Activated B cell treated with CpG ODN at 0.5 μM for 24 hours (primary cell): ENCODE measurements around the gene ECT2L. TPM values are rescaled to one million over a fixed set of nuclear protein-coding genes. Genes with fewer than 3 reads are reported as not detected.

ENCODE experiments used
- ATAC-seq: fragments of 200-7000 bp; cut with Tn5 transposase; one replicate; pipeline ENCODE4 v1.10.0; 2021; ENCODE audit warnings: low read depth, mild to moderate bottlenecking, moderate library complexity
- CTCF ChIA-PET: fragments of 350-600 bp; sonication (Branson Sonifier 250); formaldehyde crosslinking; loops from one replicate; lab custom pipeline; 2021; ENCODE audit warnings: antibody characterized with exemption; lab: Charles Lee
- POLR2A ChIA-PET: fragments of 350-600 bp; sonication (Branson Sonifier 250); formaldehyde crosslinking; loops from one replicate; lab custom pipeline; 2021; ENCODE audit warnings: antibody characterized with exemption; lab: Charles Lee
- DNase-seq: peaks from one replicate; pipeline ENCODE4 v3.0.0; 2022
- H3K27ac Mint-ChIP-seq: one replicate; pipeline ENCODE4 v1.8.0; 2020; ENCODE audit warnings: mixed read lengths
- H3K27me3 Mint-ChIP-seq: one replicate; pipeline ENCODE4 v1.8.0; 2021; ENCODE audit warnings: mixed read lengths
- H3K36me3 Mint-ChIP-seq: one replicate; pipeline ENCODE4 v1.8.0; 2021; ENCODE audit warnings: low read depth, mixed read lengths
- H3K4me1 Mint-ChIP-seq: one replicate; pipeline ENCODE4 v1.8.0; 2021; ENCODE audit warnings: mixed read lengths
- H3K4me3 Mint-ChIP-seq: one replicate; pipeline ENCODE4 v1.8.0; 2020; ENCODE audit warnings: mild to moderate bottlenecking, mixed read lengths
- H3K9me3 Mint-ChIP-seq: one replicate; pipeline ENCODE4 v1.8.0; 2020; ENCODE audit warnings: mixed read lengths
- intact Hi-C: fragments of 100-400 bp; cut with micrococcal nuclease; formaldehyde crosslinking; loops from one replicate; pipeline ENCODE4 v1.15.1; 2024
- total RNA-seq: library from RNA; stranded (reverse); gene quantifications from 2 replicates; pipeline ENCODE4 v1.2.3, GENCODE V29; 2022
- TF ChIP-seq, protein P1 (sequence below): fragments of 200-600 bp; IDR thresholded peaks from one replicate; pipeline ENCODE4 v1.8.0; 2022; ENCODE audit warnings: antibody characterized with exemption, mild to moderate bottlenecking

The ECT2L gene
- total RNA-seq, 1 donor from 2014 or later, result not detected

DNA sequence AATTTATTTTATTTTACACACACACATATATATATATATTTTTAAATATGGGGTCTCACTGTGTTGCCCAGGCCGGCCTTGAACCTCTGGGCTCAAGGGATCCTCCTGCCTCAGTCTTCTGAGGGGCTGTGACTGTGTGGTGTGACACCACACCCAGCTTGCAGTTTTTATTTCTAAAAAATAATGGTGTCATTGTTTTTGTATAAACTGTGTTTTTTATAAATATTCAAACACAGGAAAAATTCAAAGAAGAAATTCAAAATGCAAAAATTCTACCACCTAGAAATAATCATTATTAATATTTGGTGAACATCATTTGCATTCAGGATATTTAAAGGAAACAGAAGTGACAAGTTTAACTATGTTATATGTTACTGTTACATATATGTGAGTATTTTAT is 19.2 kb upstream of the ECT2L start:
- H3K9me3 Mint-ChIP-seq, result no peaks in the 10 kb centered on the region
- ChIA-PET POLR2A (interaction anchor here (0.7 kb wide), 1 partner anchor 24 kb away, joined by 3 read pairs; no protein-coding TSS in a partner anchor), CTCF (no interaction called here)
- TF ChIP-seq, protein P1, sequence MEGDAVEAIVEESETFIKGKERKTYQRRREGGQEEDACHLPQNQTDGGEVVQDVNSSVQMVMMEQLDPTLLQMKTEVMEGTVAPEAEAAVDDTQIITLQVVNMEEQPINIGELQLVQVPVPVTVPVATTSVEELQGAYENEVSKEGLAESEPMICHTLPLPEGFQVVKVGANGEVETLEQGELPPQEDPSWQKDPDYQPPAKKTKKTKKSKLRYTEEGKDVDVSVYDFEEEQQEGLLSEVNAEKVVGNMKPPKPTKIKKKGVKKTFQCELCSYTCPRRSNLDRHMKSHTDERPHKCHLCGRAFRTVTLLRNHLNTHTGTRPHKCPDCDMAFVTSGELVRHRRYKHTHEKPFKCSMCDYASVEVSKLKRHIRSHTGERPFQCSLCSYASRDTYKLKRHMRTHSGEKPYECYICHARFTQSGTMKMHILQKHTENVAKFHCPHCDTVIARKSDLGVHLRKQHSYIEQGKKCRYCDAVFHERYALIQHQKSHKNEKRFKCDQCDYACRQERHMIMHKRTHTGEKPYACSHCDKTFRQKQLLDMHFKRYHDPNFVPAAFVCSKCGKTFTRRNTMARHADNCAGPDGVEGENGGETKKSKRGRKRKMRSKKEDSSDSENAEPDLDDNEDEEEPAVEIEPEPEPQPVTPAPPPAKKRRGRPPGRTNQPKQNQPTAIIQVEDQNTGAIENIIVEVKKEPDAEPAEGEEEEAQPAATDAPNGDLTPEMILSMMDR, result no peak
- H3K4me1 Mint-ChIP-seq, result peaks cover 18% of the 10 kb centered on the region
- ATAC-seq (no peak), DNase-seq (no peak)
- H3K27ac Mint-ChIP-seq, result no peak overlapping the region
- intact Hi-C loops, result no loop called here
- no peak overlapping the region for H3K4me3 Mint-ChIP-seq
- H3K27me3 Mint-ChIP-seq, result no peaks in the 10 kb centered on the region
- peaks cover 48% of the 10 kb centered on the region for H3K36me3 Mint-ChIP-seq

GRCh38 chr6:138778331-138778730 is 17.6 kb upstream of the ECT2L start:
- CTCF ChIA-PET, result no interaction called here
- ATAC-seq, result no peak
- peaks cover 9% of the 10 kb centered on the region for H3K4me1 Mint-ChIP-seq
- H3K27ac Mint-ChIP-seq, result no peak overlapping the region
- POLR2A ChIA-PET, result no interaction called here
- no peak for DNase-seq
- peaks cover 56% of the 10 kb centered on the region for H3K36me3 Mint-ChIP-seq
- TF ChIP-seq, protein P1, result no peak
- intact Hi-C loops, result no loop called here
- no peaks in the 10 kb centered on the region for H3K9me3 Mint-ChIP-seq
- no peak overlapping the region for H3K4me3 Mint-ChIP-seq
- H3K27me3 Mint-ChIP-seq, result no peaks in the 10 kb centered on the region

- no peak for DNase-seq
- Mint-ChIP-seq H3K4me3 (no peak overlapping the region), H3K36me3 (peaks cover 72% of the 10 kb centered on the region), H3K27ac (no peak overlapping the region), H3K9me3 (no peaks in the 10 kb centered on the region), H3K4me1 (no peaks in the 10 kb centered on the region), H3K27me3 (no peaks in the 10 kb centered on the region)
- CTCF ChIA-PET, result no interaction called here
- ATAC-seq, result no peak
- intact Hi-C loops, result no loop called here
- POLR2A ChIA-PET, result no interaction called here
- TF ChIP-seq, protein P1, result no peak
These were observed 13.6 kb upstream of the ECT2L start for GRCh38 chr6:138782243-138782642.

- DNase-seq (no peak), ATAC-seq (no peak)
- Mint-ChIP-seq H3K27ac (no peak overlapping the region), H3K9me3 (no peaks in the 10 kb centered on the region), H3K36me3 (peaks cover 69% of the 10 kb centered on the region), H3K4me3 (no peak overlapping the region), H3K4me1 (no peaks in the 10 kb centered on the region), H3K27me3 (no peaks in the 10 kb centered on the region)
- CTCF ChIA-PET, result no interaction called here
- POLR2A ChIA-PET, result no interaction called here
- TF ChIP-seq, protein P1, result no peak
- intact Hi-C loops, result no loop called here
These were observed 10.8 kb upstream of the ECT2L start for GRCh38 chr6:138785079-138785478.

DNA sequence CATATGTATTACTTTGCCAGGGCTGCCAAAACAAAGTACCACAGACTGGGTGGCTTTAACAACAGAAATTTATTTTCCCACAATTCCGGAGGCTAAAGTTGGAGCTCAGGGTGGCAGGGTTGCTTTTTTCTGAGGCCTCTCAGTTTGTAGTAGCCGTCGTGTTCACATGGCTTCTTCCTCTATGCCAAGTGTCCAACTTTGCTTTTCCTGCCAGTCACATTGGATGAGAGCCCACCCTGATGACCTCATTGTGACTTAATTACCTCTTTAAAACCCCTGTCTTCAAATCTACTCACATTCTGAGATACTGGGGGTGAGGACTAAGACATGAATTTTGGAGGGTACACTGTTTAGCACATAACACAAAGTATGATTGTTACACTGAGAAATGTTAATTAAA is 9.9 kb upstream of the ECT2L start:
- no peak overlapping the region for H3K4me3 Mint-ChIP-seq
- no peak overlapping the region for H3K27ac Mint-ChIP-seq
- H3K4me1 Mint-ChIP-seq, result no peaks in the 10 kb centered on the region
- POLR2A ChIA-PET, result no interaction called here
- H3K27me3 Mint-ChIP-seq, result no peaks in the 10 kb centered on the region
- intact Hi-C loops, result no loop called here
- TF ChIP-seq, protein P1, result no peak
- no peak for DNase-seq
- no peak for ATAC-seq
- no peaks in the 10 kb centered on the region for H3K9me3 Mint-ChIP-seq
- CTCF ChIA-PET, result no interaction called here
- H3K36me3 Mint-ChIP-seq, result peaks cover 71% of the 10 kb centered on the region
